Esophagus squamous epithelium (tissue), 5 donors: ENCODE results near the gene UBE3A. TPM values are rescaled to one million over a fixed set of nuclear protein-coding genes. Genes with fewer than 3 reads are reported as not detected.

Source experiments
- DNase-seq: peaks from one replicate; lab custom pipeline; 2025; lab: John Stamatoyannopoulos, UW
- H3K27ac ChIP-seq, 4 donors: fragments of 200-600 bp; sonication (generic); one replicate each; pipeline ENCODE4 v1.5.1; 2016 to 2019; ENCODE audit warnings: mild to moderate bottlenecking in 1 of 4
- H3K27me3 ChIP-seq, 4 donors: fragments of 200-600 bp; sonication (generic); 1 replicate in 3 of 4; 2 replicates in 1 of 4; pipeline versions ENCODE4 v1.5.1 to v1.6.0; 2017 to 2021; ENCODE audit warnings: antibody characterized with exemption in 1 of 4
- H3K36me3 ChIP-seq, 3 donors: fragments of 200-600 bp; sonication (generic); one replicate each; pipeline ENCODE4 v1.5.1; 2016 to 2019
- H3K4me1 ChIP-seq, 3 donors: fragments of 200-600 bp; sonication (generic); one replicate each; pipeline ENCODE4 v1.5.1; 2017 to 2019
- H3K4me3 ChIP-seq, 4 donors: fragments of 200-600 bp; sonication (generic); 1 replicate in 3 of 4; 2 replicates in 1 of 4; pipeline ENCODE4 v1.5.1; 2016 to 2019; ENCODE audit warnings: mild to moderate bottlenecking in 2 of 4, moderate library complexity in 1 of 4
- H3K9me3 ChIP-seq, 3 donors: fragments of 200-600 bp; sonication (generic); one replicate each; pipeline ENCODE4 v1.5.1; 2016 to 2019
- POLR2A ChIP-seq, 4 donors: fragments of 450-650 bp; IDR thresholded peaks; one replicate each; pipeline ENCODE4 v1.6.1; 2017; ENCODE audit warnings: antibody characterized with exemption in 4 of 4, mild to moderate bottlenecking in 4 of 4, moderate library complexity in 3 of 4
- WGBS, 2 donors: methylation state at CpG; one replicate each; pipeline ENCODE4 v1.1.5; 2018; 5-methylcytosine and 5-hydroxymethylcytosine counted together
- intact Hi-C: fragments of 100-400 bp; cut with DNase I; formaldehyde crosslinking; loops from one replicate; pipeline ENCODE4 v1.15.0; 2022
- total RNA-seq, 4 donors: library from RNA; depleted of rRNA; stranded (reverse); fragments of >200 nt; gene quantifications; one replicate each; pipeline ENCODE4 v1.1.0, GENCODE V29; 2016
- TF ChIP-seq, protein P1 (sequence below), 6 experiments: fragments of 450-650 bp in 4 of 6; fragments of 200-600 bp in 2 of 6; sonication (generic) in 2 of 6; IDR thresholded peaks; one replicate each; pipeline ENCODE4 v1.5.1; 2016 to 2019; ENCODE audit warnings: antibody characterized with exemption in 6 of 6, mild to moderate bottlenecking in 4 of 6, moderate library complexity in 4 of 6
- donor health status: DM: yes; HTN: yes; CAD: no.

The UBE3A gene
- total RNA-seq, 4 donors from 2014 or later = 36.7 to 84.7 (median 47.0) TPM

GRCh38 chr15:25465835-25466234 is 27.0 kb upstream of the UBE3A start:
- no peaks in the 10 kb centered on the region for H3K9me3 ChIP-seq
- no peak for TF ChIP-seq POLR2A (IDR thresholded peaks at IDR 0.05)
- TF ChIP-seq, protein P1, sequence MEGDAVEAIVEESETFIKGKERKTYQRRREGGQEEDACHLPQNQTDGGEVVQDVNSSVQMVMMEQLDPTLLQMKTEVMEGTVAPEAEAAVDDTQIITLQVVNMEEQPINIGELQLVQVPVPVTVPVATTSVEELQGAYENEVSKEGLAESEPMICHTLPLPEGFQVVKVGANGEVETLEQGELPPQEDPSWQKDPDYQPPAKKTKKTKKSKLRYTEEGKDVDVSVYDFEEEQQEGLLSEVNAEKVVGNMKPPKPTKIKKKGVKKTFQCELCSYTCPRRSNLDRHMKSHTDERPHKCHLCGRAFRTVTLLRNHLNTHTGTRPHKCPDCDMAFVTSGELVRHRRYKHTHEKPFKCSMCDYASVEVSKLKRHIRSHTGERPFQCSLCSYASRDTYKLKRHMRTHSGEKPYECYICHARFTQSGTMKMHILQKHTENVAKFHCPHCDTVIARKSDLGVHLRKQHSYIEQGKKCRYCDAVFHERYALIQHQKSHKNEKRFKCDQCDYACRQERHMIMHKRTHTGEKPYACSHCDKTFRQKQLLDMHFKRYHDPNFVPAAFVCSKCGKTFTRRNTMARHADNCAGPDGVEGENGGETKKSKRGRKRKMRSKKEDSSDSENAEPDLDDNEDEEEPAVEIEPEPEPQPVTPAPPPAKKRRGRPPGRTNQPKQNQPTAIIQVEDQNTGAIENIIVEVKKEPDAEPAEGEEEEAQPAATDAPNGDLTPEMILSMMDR (IDR thresholded peaks at IDR 0.05) = no peak
- H3K4me1 ChIP-seq = peaks cover 2 to 35% (median 3%) of the 10 kb centered on the region in 3 donors
- H3K27ac ChIP-seq = no peak overlapping the region
- intact Hi-C loops = no loop called here
- no peaks in the 10 kb centered on the region for H3K36me3 ChIP-seq
- 57 to 80% methylated on average over 1 of the region's 1 CpG for WGBS, 2 donors
- no peak for DNase-seq
- H3K4me3 ChIP-seq = no peak overlapping the region
- no peaks in the 10 kb centered on the region for H3K27me3 ChIP-seq

GRCh38 chr15:25464784-25465183 is 26.0 kb upstream of the UBE3A start:
- 26 to 72% methylated on average over 2 of the region's 2 CpGs for WGBS, 2 donors
- Histone ChIP-seq H3K36me3 (no peaks in the 10 kb centered on the region), H3K4me1 (peaks cover 2 to 31% (median 3%) of the 10 kb centered on the region in 3 donors), H3K4me3 (no peak overlapping the region), H3K27ac (no peak overlapping the region), H3K9me3 (no peaks in the 10 kb centered on the region), H3K27me3 (no peaks in the 10 kb centered on the region)
- no peak for DNase-seq
- intact Hi-C loops = no loop called here
- no peak for TF ChIP-seq POLR2A (IDR thresholded peaks at IDR 0.05)
- TF ChIP-seq, protein P1 (IDR thresholded peaks at IDR 0.05) = no peak

- H3K27me3 ChIP-seq = no peaks in the 10 kb centered on the region
- WGBS, 2 donors = 0% methylated on average over 1 of the region's 1 CpG; no CpG with 5 or more reads in 1 of the 2 donors
- intact Hi-C loops = no loop called here
These were observed 25.6 kb upstream of the UBE3A start for GRCh38 chr15:25464383-25464782.

GRCh38 chr15:25456196-25456595 is 17.4 kb upstream of the UBE3A start:
- Histone ChIP-seq H3K27ac (no peak overlapping the region), H3K36me3 (no peaks in the 10 kb centered on the region), H3K4me1 (no peaks in the 10 kb centered on the region), H3K27me3 (no peaks in the 10 kb centered on the region), H3K4me3 (no peak overlapping the region), H3K9me3 (peaks cover 0 to 6% (median 4%) of the 10 kb centered on the region in 3 donors)
- TF ChIP-seq POLR2A (IDR thresholded peaks at IDR 0.05) = no peak
- TF ChIP-seq, protein P1 (IDR thresholded peaks at IDR 0.05) = no peak
- intact Hi-C loops = no loop called here
- WGBS, 2 donors = 58 to 78% methylated on average over 3 of the region's 3 CpGs
- DNase-seq = no peak

More at GRCh38 chr15:25464383-25464782, 25.6 kb upstream of the UBE3A start:
- TF ChIP-seq POLR2A (IDR thresholded peaks at IDR 0.05) = no peak
- TF ChIP-seq, protein P1 (IDR thresholded peaks at IDR 0.05) = no peak
- Histone ChIP-seq H3K27ac (no peak overlapping the region), H3K9me3 (no peaks in the 10 kb centered on the region), H3K4me1 (peaks cover 1 to 27% (median 3%) of the 10 kb centered on the region in 3 donors), H3K36me3 (no peaks in the 10 kb centered on the region), H3K4me3 (no peak overlapping the region)
- no peak for DNase-seq

- intact Hi-C loops = no loop called here
These were observed 16.4 kb upstream of the UBE3A start for GRCh38 chr15:25455226-25455625.

More at GRCh38 chr15:25455226-25455625, 16.4 kb upstream of the UBE3A start:
- Histone ChIP-seq H3K9me3 (peaks cover 0 to 16% (median 6%) of the 10 kb centered on the region in 3 donors), H3K4me3 (no peak overlapping the region), H3K27ac (no peak overlapping the region), H3K4me1 (no peaks in the 10 kb centered on the region), H3K36me3 (no peaks in the 10 kb centered on the region), H3K27me3 (no peaks in the 10 kb centered on the region)
- no peak for DNase-seq
- TF ChIP-seq, protein P1 (IDR thresholded peaks at IDR 0.05) = no peak
- TF ChIP-seq POLR2A (IDR thresholded peaks at IDR 0.05) = no peak
- WGBS, 2 donors = 69 to 75% methylated on average over 3 of the region's 3 CpGs
